NCI-H1694 (cell line): ENCODE results near the gene ATG16L1.
A peak's percentile ranks its signal among the peaks of the same experiment; 100 is the strongest.

Source experiments
- DNase-seq: peaks from one replicate; lab custom pipeline; 2025; lab: John Stamatoyannopoulos, UW

ATG16L1 gene

GRCh38 chr2:233251306-233252116, at the start of gene ATG16L1:
TSS of gene ATG16L1 (plus strand) at chr2:233251673. CDS start at chr2:233251828, 155 bp downstream.
- peak; percentile 92 for DNase-seq

DNA sequence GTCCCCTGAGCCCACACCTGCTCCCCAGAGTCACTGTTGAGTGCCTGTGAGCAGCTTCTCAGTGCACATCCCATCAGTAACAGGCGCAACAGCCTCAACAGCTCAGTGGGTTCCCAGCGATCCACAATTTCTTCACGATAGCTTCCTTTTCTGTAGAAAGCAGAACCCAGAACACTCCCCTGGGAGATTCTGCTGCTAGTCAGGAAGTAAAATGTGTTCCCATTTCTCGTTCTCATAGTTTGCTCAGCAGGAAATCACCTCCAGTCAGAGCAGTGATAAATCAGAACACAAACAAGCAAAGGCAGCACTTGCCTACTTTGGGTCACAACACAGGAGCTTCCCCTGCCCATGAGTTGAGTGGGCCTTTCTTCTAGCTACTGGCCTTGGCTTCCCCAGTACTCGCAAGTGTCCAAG, 48.9 kb upstream of the ATG16L1 start:
- no peak for DNase-seq

- DNase-seq: no peak
Measured at GRCh38 chr2:233203060-233203459, 48.4 kb upstream of the ATG16L1 start.

- no peak for DNase-seq
Measured at GRCh38 chr2:233204286-233204936, 47.1 kb upstream of the ATG16L1 start.

- DNase-seq: no peak
Measured at GRCh38 chr2:233208382-233209116, 42.9 kb upstream of the ATG16L1 start.

DNA sequence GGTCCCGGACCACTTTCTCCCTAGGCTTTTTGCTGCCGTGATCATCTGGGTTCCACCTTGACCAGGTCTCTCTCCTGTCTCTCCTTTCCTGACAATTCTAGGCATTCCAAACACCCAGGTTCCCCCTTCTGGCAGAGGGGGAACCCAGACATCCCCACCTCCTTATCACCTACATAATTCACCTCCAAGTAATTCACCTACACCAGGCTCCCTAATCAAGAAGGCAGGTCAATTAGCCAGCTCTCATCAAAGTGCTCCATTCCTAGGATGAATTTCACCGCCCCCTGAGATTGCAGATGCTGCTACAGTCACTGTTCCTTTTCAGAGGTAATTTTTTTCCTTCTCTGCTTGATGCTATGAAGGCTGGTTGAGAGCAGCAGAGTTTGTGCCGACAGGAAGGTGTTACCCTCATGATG, 42.3 kb upstream of the ATG16L1 start:
- DNase-seq: no peak

DNA sequence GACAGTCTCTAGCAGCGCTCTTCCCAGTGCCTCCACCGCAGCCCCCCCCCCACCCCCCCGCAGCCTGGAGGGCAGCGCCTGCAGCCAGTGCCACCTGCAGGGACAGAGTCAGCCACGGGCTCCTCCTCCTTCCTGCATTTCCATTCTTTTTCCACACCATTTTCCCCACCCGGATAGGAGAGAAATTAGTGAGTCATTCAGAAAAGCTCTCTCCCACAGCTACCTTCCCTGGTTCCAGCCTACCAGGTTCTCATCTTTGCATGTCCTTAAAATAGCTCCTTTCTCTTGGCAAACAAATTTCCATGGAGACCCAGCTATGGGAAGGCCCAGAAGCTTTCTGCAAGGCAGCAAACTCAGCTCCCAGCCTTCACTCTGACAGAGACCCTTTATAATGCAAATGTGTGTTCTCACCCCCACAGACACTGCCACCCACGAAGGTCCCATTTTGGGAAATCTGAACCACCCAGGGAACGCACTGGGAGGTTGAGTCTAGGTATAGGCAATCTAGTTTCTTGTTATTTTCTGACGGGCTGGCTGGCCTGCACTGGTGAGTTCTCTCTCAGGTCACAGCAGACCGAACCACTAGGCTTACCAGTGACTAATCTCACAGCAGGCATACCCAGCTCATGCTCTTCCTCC, 41.8 kb upstream of the ATG16L1 start:
- DNase-seq: no peak

- DNase-seq: no peak
Measured at GRCh38 chr2:233210281-233210680, 41.2 kb upstream of the ATG16L1 start.

- no peak for DNase-seq
Measured at GRCh38 chr2:233210843-233211547, 40.5 kb upstream of the ATG16L1 start.

GRCh38 chr2:233211548-233211895, 40.0 kb upstream of the ATG16L1 start:
- no peak for DNase-seq

GRCh38 chr2:233213011-233213410, 38.5 kb upstream of the ATG16L1 start:
- DNase-seq: no peak

DNA sequence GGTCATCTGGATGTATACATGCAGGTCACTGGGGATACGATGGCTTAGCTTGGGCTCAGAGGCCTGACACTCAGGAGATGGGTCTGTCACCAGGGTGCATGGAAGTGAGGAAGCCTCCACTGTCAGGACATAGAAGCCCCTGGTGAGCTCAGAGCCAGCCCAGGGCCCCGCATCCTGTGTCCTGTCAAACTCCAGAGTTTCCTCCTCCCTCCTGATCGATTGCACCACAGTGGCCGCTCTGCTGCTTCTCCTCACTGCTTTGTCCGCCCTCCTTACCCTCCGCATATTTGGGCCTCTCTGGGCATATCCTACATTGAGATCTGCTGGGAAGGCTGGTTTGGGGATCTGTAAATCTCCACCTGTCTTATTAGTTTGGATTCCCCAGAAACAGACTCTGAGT, 37.5 kb upstream of the ATG16L1 start:
- no peak for DNase-seq

DNA sequence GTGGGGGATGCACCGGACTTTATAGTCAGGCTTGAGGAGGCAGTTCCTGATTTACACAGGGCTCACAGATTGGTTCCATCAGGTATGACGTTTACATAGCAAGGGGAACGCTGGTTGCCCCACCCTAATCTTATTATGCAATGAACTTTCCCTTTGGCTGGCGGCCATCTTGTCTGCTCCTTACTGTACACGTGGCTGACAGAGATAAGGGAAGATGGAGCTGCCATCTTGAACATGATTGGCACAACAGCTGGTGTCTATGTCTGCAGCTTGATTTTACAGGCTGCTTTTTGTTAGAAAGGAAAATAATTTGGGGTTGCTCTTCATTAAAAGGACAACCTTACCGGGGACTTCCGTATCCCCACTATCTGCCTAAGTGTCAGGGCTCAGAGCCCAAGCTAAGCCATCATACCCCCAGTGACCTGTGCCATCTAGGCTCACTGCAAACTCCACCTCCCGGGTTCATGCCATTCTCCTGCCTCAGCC, 33.5 kb upstream of the ATG16L1 start:
- DNase-seq: no peak

- DNase-seq: no peak
Measured at GRCh38 chr2:233218836-233219235, 32.6 kb upstream of the ATG16L1 start.

GRCh38 chr2:233219848-233220247, 31.6 kb upstream of the ATG16L1 start:
- no peak for DNase-seq

GRCh38 chr2:233221378-233222063, 30.0 kb upstream of the ATG16L1 start:
- no peak for DNase-seq

GRCh38 chr2:233223059-233223894, 28.2 kb upstream of the ATG16L1 start:
- no peak for DNase-seq

- DNase-seq: no peak
Measured at GRCh38 chr2:233225230-233226068, 26.0 kb upstream of the ATG16L1 start.

GRCh38 chr2:233226511-233227031, 24.9 kb upstream of the ATG16L1 start:
- no peak for DNase-seq
